NB4 (cell line): ENCODE results near the gene NFKBIE.

Experiments used
- DNase-seq: peaks from one replicate; pipeline ENCODE4 v3.0.0; 2010; ENCODE audit warnings: low read depth
- H3K4me3 ChIP-seq: one replicate; pipeline ENCODE4 v1.5.1; 2011; ENCODE audit warnings: mild to moderate bottlenecking, low read depth, low read length, moderate library complexity
- CTCF ChIP-seq: IDR thresholded peaks from one replicate; pipeline ENCODE4 v1.5.1; 2012; ENCODE audit warnings: low read depth, low read length
- MAX ChIP-seq: IDR thresholded peaks from 2 replicates; pipeline ENCODE4 v1.6.1; 2011; ENCODE audit warnings: low read depth, low read length
- MYC ChIP-seq: IDR thresholded peaks from 2 replicates; pipeline ENCODE4 v1.6.1; 2011; ENCODE audit warnings: low read depth, low read length
- POLR2A ChIP-seq: IDR thresholded peaks from 2 replicates; pipeline ENCODE4 v1.6.1; 2011; ENCODE audit warnings: mild to moderate bottlenecking; ENCODE audit not compliant: insufficient read length; ENCODE audit errors: extremely low read depth

Gene NFKBIE

GRCh38 chr6:44228031-44228430, 37.3 kb downstream of the NFKBIE start:
- no peak overlapping the region for H3K4me3 ChIP-seq
- TF ChIP-seq POLR2A (no peak), MAX (no peak), CTCF (no peak), MYC (no peak)
- no peak for DNase-seq

GRCh38 chr6:44227148-44227793, 38.1 kb downstream of the NFKBIE start:
- TF ChIP-seq CTCF (no peak), MAX (no peak), POLR2A (no peak), MYC (no peak)

GRCh38 chr6:44226368-44227147, 38.8 kb downstream of the NFKBIE start:
- H3K4me3 ChIP-seq = peak overlapping the region; percentile 44
- DNase-seq = peak; percentile 77
- TF ChIP-seq POLR2A (no peak), CTCF (no peak), MYC (no peak), MAX (no peak)

More at GRCh38 chr6:44227148-44227793, 38.1 kb downstream of the NFKBIE start:
- H3K4me3 ChIP-seq = no peak overlapping the region
- DNase-seq = no peak

GRCh38 chr6:44225579-44226325, 39.6 kb downstream of the NFKBIE start:
- DNase-seq = peak; percentile 75
- peak overlapping the region; percentile 44 for H3K4me3 ChIP-seq
- TF ChIP-seq CTCF = no peak
- no peak for TF ChIP-seq MAX
- TF ChIP-seq MYC = no peak
- TF ChIP-seq POLR2A = no peak

- peak overlapping the region; percentile 94 for H3K4me3 ChIP-seq
- no peak for DNase-seq
- TF ChIP-seq MAX (no peak), POLR2A (no peak), MYC (no peak), CTCF (no peak)
Observed at GRCh38 chr6:44224965-44225305, 40.4 kb downstream of the NFKBIE start.
